Thoracic aorta (tissue), 2 donors: Measurements from ENCODE around the gene DCAF4L1. TPM values are rescaled to one million over a fixed set of nuclear protein-coding genes. Genes with fewer than 3 reads are reported as not detected.

ENCODE experiments used
- ATAC-seq: fragments of 150-250 bp; one replicate; pipeline ENCODE4 v1.8.0; 2017; ENCODE audit warnings: low read depth; ENCODE audit not compliant: insufficient number of reproducible peaks, low FRiP score
- DNase-seq: peaks from one replicate; pipeline ENCODE4 v3.0.0-alpha.2; 2020; ENCODE audit warnings: low spot score
- H3K27ac ChIP-seq, 2 donors: fragments of 200-600 bp; sonication (generic); 1 replicate in 1 of 2; 2 replicates in 1 of 2; pipeline ENCODE4 v1.5.1; 2016; ENCODE audit warnings: mild to moderate bottlenecking in 2 of 2, moderate library complexity in 2 of 2
- H3K27me3 ChIP-seq: fragments of 200-600 bp; sonication (generic); replicated peaks from 2 replicates; pipeline ENCODE4 v1.6.0; 2016; ENCODE audit warnings: mild to moderate bottlenecking; ENCODE audit not compliant: insufficient read depth
- H3K36me3 ChIP-seq: fragments of 200-600 bp; sonication (generic); one replicate; pipeline ENCODE4 v1.5.1; 2016
- H3K4me1 ChIP-seq, 2 donors: fragments of 200-600 bp; sonication (generic); 1 replicate in 1 of 2; 2 replicates in 1 of 2; pipeline versions ENCODE4 v1.5.1 to v1.6.0; 2016; ENCODE audit warnings: low read depth in 2 of 2, mild to moderate bottlenecking in 1 of 2; ENCODE audit not compliant: control insufficient read depth in 1 of 2
- H3K4me3 ChIP-seq: fragments of 200-600 bp; sonication (generic); 2 replicates; pipeline ENCODE4 v1.5.1; 2016; ENCODE audit warnings: mild to moderate bottlenecking
- H3K9me3 ChIP-seq: fragments of 200-600 bp; sonication (generic); 2 replicates; pipeline ENCODE4 v1.5.1; 2016
- total RNA-seq, 2 donors: library from RNA; depleted of rRNA; stranded (reverse); fragments of >200 nt; gene quantifications; one replicate each; pipeline versions ENCODE4 v1.1.0 to v1.2.3, GENCODE V29; 2016
- TF ChIP-seq, protein P1 (sequence below): fragments of 200-600 bp; sonication (generic); IDR thresholded peaks from one replicate; pipeline ENCODE4 v1.5.1; 2019; ENCODE audit warnings: antibody characterized with exemption

The DCAF4L1 gene
- total RNA-seq, 2 donors from 2014 or later: 0.14 TPM; not detected in 1

DNA sequence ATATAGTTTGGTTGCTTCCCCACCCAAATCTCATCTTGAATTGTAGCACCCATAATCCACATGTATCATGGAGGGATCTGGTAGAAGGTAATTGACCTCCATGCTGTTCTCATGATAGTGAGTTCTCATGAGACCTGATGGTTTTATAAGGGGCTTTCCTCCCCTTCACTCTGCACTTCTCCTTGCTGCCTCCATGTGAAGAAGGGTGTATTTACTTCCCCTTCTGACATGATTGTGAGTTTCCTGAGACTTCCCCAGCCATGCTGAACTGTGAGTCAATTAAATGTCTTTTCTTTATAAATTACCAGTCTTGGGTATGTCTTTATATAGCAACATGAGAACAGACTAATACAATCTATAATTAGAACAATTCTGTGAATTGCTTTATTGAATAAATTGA is 11.9 kb upstream of the DCAF4L1 start:
- ATAC-seq (no peak), DNase-seq (no peak)
- H3K27ac ChIP-seq: no peak overlapping the region
- H3K27me3 ChIP-seq: no peaks in the 10 kb centered on the region
- TF ChIP-seq, protein P1, sequence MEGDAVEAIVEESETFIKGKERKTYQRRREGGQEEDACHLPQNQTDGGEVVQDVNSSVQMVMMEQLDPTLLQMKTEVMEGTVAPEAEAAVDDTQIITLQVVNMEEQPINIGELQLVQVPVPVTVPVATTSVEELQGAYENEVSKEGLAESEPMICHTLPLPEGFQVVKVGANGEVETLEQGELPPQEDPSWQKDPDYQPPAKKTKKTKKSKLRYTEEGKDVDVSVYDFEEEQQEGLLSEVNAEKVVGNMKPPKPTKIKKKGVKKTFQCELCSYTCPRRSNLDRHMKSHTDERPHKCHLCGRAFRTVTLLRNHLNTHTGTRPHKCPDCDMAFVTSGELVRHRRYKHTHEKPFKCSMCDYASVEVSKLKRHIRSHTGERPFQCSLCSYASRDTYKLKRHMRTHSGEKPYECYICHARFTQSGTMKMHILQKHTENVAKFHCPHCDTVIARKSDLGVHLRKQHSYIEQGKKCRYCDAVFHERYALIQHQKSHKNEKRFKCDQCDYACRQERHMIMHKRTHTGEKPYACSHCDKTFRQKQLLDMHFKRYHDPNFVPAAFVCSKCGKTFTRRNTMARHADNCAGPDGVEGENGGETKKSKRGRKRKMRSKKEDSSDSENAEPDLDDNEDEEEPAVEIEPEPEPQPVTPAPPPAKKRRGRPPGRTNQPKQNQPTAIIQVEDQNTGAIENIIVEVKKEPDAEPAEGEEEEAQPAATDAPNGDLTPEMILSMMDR: no peak
- no peaks in the 10 kb centered on the region for H3K9me3 ChIP-seq
- no peaks in the 10 kb centered on the region for H3K36me3 ChIP-seq
- no peaks in the 10 kb centered on the region for H3K4me1 ChIP-seq
- H3K4me3 ChIP-seq: no peak overlapping the region

DNA sequence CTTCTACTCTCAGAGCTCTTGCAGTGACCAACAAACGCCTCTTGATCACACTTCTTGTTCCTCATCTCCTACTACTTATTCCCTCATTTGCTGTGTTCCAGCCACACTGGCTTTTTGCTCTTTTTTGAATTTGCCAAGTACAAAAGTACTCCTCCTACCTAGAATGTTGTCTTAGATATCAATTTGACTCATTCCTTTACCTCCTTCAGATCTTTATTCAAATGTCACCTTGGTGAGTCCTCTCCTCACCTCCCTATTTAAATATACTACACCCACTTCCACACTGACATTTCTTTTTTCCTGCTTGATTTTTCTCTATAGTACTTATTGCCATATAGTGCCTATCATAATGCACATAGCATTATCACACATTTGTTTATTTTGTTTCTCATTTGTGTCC is 6.2 kb upstream of the DCAF4L1 start:
- ATAC-seq (no peak), DNase-seq (no peak)
- Histone ChIP-seq H3K27me3 (no peaks in the 10 kb centered on the region), H3K27ac (no peak overlapping the region), H3K9me3 (no peaks in the 10 kb centered on the region), H3K36me3 (no peaks in the 10 kb centered on the region), H3K4me3 (no peak overlapping the region), H3K4me1 (no peaks in the 10 kb centered on the region)
- TF ChIP-seq, protein P1: no peak

DNA sequence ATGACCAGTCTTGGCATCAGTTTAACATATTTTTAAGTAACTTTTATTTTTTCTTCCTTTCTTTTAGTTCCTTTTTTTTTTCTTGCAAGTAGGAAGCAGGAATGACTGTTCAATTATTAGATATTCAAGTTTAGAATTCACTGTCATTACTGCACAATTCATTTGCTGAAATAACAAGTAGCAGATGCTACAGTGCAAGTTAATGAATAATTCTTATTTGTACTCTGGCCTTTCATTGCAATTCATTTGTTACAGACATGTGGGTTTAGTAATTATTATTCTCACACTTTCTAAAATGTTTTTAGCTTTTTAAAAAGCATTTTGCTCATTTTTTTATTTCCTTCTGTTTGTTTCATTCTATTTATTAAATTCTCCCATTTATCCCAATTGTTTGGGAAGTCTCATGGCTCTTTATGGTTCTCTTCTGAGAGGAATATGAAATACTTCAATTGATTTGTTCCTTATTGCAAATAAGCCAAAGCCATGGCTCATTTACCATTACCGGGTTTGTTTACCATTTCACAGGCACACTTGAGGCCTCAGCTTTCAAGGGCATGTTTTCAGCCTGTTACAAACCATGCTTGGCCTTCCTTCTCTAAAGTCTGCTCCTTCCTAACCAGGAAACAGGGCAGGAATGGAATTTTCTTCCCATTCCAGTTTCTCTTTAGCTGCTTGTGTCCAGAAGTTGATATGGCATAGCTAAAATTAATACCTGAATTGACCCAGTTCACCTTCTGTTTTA is 4.6 kb upstream of the DCAF4L1 start:
- no peaks in the 10 kb centered on the region for H3K9me3 ChIP-seq
- H3K36me3 ChIP-seq: no peaks in the 10 kb centered on the region
- TF ChIP-seq, protein P1: no peak
- no peaks in the 10 kb centered on the region for H3K27me3 ChIP-seq
- no peak overlapping the region for H3K4me3 ChIP-seq
- H3K4me1 ChIP-seq: no peaks in the 10 kb centered on the region
- H3K27ac ChIP-seq: no peak overlapping the region
- DNase-seq (no peak), ATAC-seq (no peak)

DNA sequence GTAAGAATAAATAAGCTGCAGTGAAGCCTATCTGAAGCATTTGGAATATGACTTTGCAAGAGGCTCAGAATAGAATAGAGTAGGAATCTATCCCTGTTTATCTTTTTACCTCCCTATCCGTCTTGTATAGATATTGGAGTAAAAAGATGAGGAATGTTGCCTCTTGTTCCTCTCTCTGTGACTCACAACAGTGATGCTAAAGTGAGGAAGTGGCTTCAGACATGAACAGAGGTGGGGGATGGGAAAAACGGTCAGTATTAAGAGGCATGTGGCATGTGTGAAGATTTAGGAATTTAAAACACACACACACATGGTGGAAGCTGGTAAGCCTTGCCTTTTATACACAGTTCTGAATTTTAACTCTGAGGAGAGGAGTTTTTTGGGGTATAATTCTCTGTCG is 3.8 kb upstream of the DCAF4L1 start:
- no peaks in the 10 kb centered on the region for H3K27me3 ChIP-seq
- no peaks in the 10 kb centered on the region for H3K9me3 ChIP-seq
- DNase-seq (no peak), ATAC-seq (no peak)
- H3K4me3 ChIP-seq: no peak overlapping the region
- no peaks in the 10 kb centered on the region for H3K4me1 ChIP-seq
- H3K36me3 ChIP-seq: no peaks in the 10 kb centered on the region
- TF ChIP-seq, protein P1: no peak
- H3K27ac ChIP-seq: no peak overlapping the region

DNA sequence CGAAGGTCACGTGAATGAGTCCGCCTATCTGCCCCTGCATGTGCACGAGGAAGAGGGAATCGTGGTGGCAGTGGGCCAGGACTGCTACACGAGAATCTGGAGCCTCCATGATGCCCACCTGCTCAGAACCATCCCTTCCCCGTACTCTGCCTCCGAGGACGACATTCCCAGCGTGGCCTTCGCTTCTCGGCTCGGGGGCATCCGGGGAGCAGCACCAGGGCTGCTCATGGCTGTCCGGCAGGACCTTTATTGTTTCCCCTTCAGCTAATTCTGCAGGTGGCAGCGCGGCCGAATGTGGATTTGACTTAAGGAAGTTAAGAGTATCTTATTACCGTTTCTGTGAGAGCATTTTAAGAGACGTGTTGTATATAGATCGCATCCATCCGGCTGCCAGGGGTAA is 1.2 kb downstream of the DCAF4L1 start:
- DNase-seq (no peak), ATAC-seq (no peak)
- no peaks in the 10 kb centered on the region for H3K36me3 ChIP-seq
- H3K4me3 ChIP-seq: no peak overlapping the region
- no peaks in the 10 kb centered on the region for H3K27me3 ChIP-seq
- H3K9me3 ChIP-seq: no peaks in the 10 kb centered on the region
- H3K4me1 ChIP-seq: no peaks in the 10 kb centered on the region
- no peak overlapping the region for H3K27ac ChIP-seq
- TF ChIP-seq, protein P1: no peak
